Nucleus accumbens (tissue), 56 donors: Measurements from ENCODE around the gene GRAMD1B.

Experiments
- DNase-seq, 56 donors: peaks; one replicate each; lab custom pipeline; 2025; lab: John Stamatoyannopoulos, UW

GRAMD1B gene

GRCh38 chr11:123607781-123608180 is 177.7 kb downstream of the GRAMD1B start:
- no peak for DNase-seq

GRCh38 chr11:123608371-123608770 is 178.3 kb downstream of the GRAMD1B start:
- DNase-seq = no peak

- no peak for DNase-seq
Measured at GRCh38 chr11:123608945-123609344, 178.9 kb downstream of the GRAMD1B start.

GRCh38 chr11:123611698-123612097 is 181.6 kb downstream of the GRAMD1B start:
- DNase-seq = no peak

GRCh38 chr11:123616505-123617198 is 186.6 kb downstream of the GRAMD1B start:
- peak in 46 of 56 donors; percentile 3 to 84 (median 46) for DNase-seq

- DNase-seq = no peak
Measured at GRCh38 chr11:123622576-123622975, 192.5 kb downstream of the GRAMD1B start.

- DNase-seq = no peak
Measured at GRCh38 chr11:123624974-123625373, 194.9 kb downstream of the GRAMD1B start.

- DNase-seq = peak in 15 of 56 donors; percentile 5 to 53 (median 18)
Measured at GRCh38 chr11:123628936-123629683, 199.0 kb downstream of the GRAMD1B start.

GRCh38 chr11:123630126-123630608 is 200.1 kb downstream of the GRAMD1B start:
- DNase-seq = no peak

- DNase-seq = no peak
Measured at GRCh38 chr11:123640029-123640428, 210.0 kb downstream of the GRAMD1B start.

- DNase-seq = peak in 25 of 56 donors; percentile 5 to 70 (median 24)
Measured at GRCh38 chr11:123640677-123641494, 210.8 kb downstream of the GRAMD1B start.

GRCh38 chr11:123641495-123641840 is 211.4 kb downstream of the GRAMD1B start:
- no peak for DNase-seq

GRCh38 chr11:123642435-123642834 is 212.4 kb downstream of the GRAMD1B start:
- no peak for DNase-seq

GRCh38 chr11:123645286-123645975 is 215.4 kb downstream of the GRAMD1B start:
- DNase-seq = no peak

GRCh38 chr11:123650901-123651300 is 220.8 kb downstream of the GRAMD1B start:
- DNase-seq = no peak

GRCh38 chr11:123652599-123652998 is 222.5 kb downstream of the GRAMD1B start:
- DNase-seq = no peak

GRCh38 chr11:123653483-123653826 is 223.4 kb downstream of the GRAMD1B start:
- DNase-seq = peak in 10 of 56 donors; percentile 13 to 62 (median 25)

- DNase-seq = peak in 9 of 56 donors; percentile 14 to 57 (median 52)
Measured at GRCh38 chr11:123653827-123654565, 223.9 kb downstream of the GRAMD1B start.

GRCh38 chr11:123654566-123655081 is 224.6 kb downstream of the GRAMD1B start, which contains the start of gene SCN3B:
TSS of gene SCN3B (minus strand) at chr11:123654624. CDS start at chr11:123653801, 823 bp downstream.
- peak in 43 of 56 donors; percentile 2 to 85 (median 51) for DNase-seq
